ENCODE data around the gene RSPH1.
A peak's percentile ranks its signal among the peaks of the same experiment; 100 is the strongest.

RSPH1 gene

GRCh38 chr21:42423685-42424084, 72.3 kb downstream of the RSPH1 start:
- H3K4me3 ChIP-seq (ENCODE audit: low read length), result no peak overlapping the region
- no peak for DNase-seq (ENCODE audit: low read depth, low spot score)

GRCh38 chr21:42423197-42423675, 72.8 kb downstream of the RSPH1 start:
- DNase-seq (ENCODE audit: low read depth, low spot score), result peak; percentile 80
- peak overlapping the region; percentile 7; the same call in 1 of the 2 replicates for H3K4me3 ChIP-seq (ENCODE audit: low read length)
